ENCODE results near the gene LUZP2. TPM values are rescaled to one million over a fixed set of nuclear protein-coding genes. Genes with fewer than 3 reads are reported as not detected.

The LUZP2 gene
- polyA plus RNA-seq, 1 donor from 2014 or later, result 15.5 TPM

DNA sequence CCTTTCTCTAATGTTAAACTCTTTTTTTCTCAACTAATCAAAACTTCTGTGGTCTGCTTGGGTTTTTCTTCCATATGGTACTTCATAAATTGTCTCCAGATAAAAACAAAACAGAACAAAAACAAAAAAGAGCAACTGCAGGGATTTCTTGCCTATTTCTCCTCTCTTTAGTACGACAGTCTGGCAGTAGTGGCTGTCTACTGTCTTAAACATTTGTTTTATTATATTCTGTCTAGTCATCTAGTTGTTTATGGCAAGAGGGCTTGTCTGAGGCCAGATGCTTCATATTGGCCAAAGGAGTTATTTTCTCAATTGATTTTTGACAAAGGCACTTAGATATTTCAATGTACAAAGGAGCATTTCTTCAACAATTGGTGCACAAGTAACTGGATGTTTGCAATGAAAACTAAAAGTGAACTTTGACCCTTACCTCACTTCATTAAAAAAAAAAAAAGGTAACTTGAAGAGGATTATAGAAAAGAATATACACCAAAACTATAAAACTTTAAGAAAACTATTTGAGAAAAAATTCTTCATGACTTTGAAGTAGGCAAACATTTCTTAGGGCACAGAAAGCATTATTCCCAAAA, 404.2 kb downstream of the LUZP2 start:
- Histone ChIP-seq H3K4me3 (ENCODE audit: low read length) (no peak overlapping the region), H3K9ac (ENCODE audit: low read length) (no peak overlapping the region), H4K20me1 (ENCODE audit: insufficient read depth) (no peaks in the 10 kb centered on the region), H3K9me3 (ENCODE audit: low read length) (no peaks in the 10 kb centered on the region), H3K36me3 (ENCODE audit: insufficient read depth, low read length) (no peaks in the 10 kb centered on the region), H3K79me2 (replicated peaks; ENCODE audit: insufficient read depth, low read length) (no peaks in the 10 kb centered on the region), H2AFZ (ENCODE audit: low read depth, low read length) (no peak overlapping the region), H3K9me2 (ENCODE audit: insufficient read depth, low read length) (no peaks in the 10 kb centered on the region), H3K27ac (ENCODE audit: low read length) (no peak overlapping the region), H3K27me3 (ENCODE audit: insufficient read depth, low read depth, low read length) (no peaks in the 10 kb centered on the region), H3F3A (ENCODE audit: insufficient read depth, low read length, poor library complexity, severe bottlenecking) (no peaks in the 10 kb centered on the region), H3K4me2 (ENCODE audit: low read length) (no peak overlapping the region)
- no peak for TF ChIP-seq TAF1 (IDR thresholded peaks at IDR 0.05; ENCODE audit: low read depth)
- TF ChIP-seq RAD21 (conservative IDR thresholded peaks at IDR 0.05), result no peak
- TF ChIP-seq POLR2AphosphoS5 (IDR thresholded peaks at IDR 0.05), result no peak
- TF ChIP-seq, protein P1, sequence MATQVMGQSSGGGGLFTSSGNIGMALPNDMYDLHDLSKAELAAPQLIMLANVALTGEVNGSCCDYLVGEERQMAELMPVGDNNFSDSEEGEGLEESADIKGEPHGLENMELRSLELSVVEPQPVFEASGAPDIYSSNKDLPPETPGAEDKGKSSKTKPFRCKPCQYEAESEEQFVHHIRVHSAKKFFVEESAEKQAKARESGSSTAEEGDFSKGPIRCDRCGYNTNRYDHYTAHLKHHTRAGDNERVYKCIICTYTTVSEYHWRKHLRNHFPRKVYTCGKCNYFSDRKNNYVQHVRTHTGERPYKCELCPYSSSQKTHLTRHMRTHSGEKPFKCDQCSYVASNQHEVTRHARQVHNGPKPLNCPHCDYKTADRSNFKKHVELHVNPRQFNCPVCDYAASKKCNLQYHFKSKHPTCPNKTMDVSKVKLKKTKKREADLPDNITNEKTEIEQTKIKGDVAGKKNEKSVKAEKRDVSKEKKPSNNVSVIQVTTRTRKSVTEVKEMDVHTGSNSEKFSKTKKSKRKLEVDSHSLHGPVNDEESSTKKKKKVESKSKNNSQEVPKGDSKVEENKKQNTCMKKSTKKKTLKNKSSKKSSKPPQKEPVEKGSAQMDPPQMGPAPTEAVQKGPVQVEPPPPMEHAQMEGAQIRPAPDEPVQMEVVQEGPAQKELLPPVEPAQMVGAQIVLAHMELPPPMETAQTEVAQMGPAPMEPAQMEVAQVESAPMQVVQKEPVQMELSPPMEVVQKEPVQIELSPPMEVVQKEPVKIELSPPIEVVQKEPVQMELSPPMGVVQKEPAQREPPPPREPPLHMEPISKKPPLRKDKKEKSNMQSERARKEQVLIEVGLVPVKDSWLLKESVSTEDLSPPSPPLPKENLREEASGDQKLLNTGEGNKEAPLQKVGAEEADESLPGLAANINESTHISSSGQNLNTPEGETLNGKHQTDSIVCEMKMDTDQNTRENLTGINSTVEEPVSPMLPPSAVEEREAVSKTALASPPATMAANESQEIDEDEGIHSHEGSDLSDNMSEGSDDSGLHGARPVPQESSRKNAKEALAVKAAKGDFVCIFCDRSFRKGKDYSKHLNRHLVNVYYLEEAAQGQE (IDR thresholded peaks at IDR 0.05; ENCODE audit: borderline replicate concordance), result no peak
- TF ChIP-seq, protein P2, sequence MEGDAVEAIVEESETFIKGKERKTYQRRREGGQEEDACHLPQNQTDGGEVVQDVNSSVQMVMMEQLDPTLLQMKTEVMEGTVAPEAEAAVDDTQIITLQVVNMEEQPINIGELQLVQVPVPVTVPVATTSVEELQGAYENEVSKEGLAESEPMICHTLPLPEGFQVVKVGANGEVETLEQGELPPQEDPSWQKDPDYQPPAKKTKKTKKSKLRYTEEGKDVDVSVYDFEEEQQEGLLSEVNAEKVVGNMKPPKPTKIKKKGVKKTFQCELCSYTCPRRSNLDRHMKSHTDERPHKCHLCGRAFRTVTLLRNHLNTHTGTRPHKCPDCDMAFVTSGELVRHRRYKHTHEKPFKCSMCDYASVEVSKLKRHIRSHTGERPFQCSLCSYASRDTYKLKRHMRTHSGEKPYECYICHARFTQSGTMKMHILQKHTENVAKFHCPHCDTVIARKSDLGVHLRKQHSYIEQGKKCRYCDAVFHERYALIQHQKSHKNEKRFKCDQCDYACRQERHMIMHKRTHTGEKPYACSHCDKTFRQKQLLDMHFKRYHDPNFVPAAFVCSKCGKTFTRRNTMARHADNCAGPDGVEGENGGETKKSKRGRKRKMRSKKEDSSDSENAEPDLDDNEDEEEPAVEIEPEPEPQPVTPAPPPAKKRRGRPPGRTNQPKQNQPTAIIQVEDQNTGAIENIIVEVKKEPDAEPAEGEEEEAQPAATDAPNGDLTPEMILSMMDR (IDR thresholded peaks at IDR 0.05; ENCODE audit: poor library complexity, severe bottlenecking), result no peak
- no peak for TF ChIP-seq MXI1 (conservative IDR thresholded peaks at IDR 0.05; ENCODE audit: poor library complexity, severe bottlenecking)
- TF ChIP-seq SMC3 (conservative IDR thresholded peaks at IDR 0.05; ENCODE audit: poor library complexity), result no peak
- TF ChIP-seq EZH2 (IDR thresholded peaks at IDR 0.05; ENCODE audit: borderline replicate concordance, insufficient read depth, low read length, poor library complexity, severe bottlenecking), result no peak
- no peak for TF ChIP-seq EP300 (conservative IDR thresholded peaks at IDR 0.05; ENCODE audit: poor library complexity, severe bottlenecking)

DNA sequence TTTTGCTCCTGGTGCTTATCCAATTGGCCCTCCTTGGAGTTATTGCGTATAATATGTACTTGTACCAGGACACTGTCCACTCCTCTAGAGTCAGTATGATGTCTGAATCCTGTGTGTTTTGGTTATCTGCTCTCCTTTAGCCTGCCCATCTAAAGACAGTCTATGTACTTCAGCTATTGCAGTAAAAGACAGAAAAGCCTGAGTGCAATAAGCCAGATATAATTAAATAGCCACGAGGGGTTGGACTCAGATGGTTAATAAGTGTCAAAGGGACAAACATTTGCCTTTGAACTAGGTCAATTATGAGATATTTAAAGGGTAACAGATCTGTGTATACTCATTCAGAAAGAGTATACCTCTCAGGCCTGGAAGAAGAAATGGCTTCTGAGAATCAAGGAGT, 406.7 kb downstream of the LUZP2 start:
- Histone ChIP-seq H3K79me2 (replicated peaks; ENCODE audit: insufficient read depth, low read length) (no peaks in the 10 kb centered on the region), H3K9me2 (ENCODE audit: insufficient read depth, low read length) (no peaks in the 10 kb centered on the region), H3K4me3 (ENCODE audit: low read length) (no peak overlapping the region), H2AFZ (ENCODE audit: low read depth, low read length) (no peak overlapping the region), H3K4me2 (ENCODE audit: low read length) (no peak overlapping the region), H3K36me3 (ENCODE audit: insufficient read depth, low read length) (no peaks in the 10 kb centered on the region), H3K9me3 (ENCODE audit: low read length) (no peaks in the 10 kb centered on the region), H3K9ac (ENCODE audit: low read length) (no peak overlapping the region), H3K27ac (ENCODE audit: low read length) (no peak overlapping the region), H3F3A (ENCODE audit: insufficient read depth, low read length, poor library complexity, severe bottlenecking) (no peaks in the 10 kb centered on the region), H4K20me1 (ENCODE audit: insufficient read depth) (no peaks in the 10 kb centered on the region), H3K27me3 (ENCODE audit: insufficient read depth, low read depth, low read length) (no peaks in the 10 kb centered on the region)
- TF ChIP-seq SMC3 (conservative IDR thresholded peaks at IDR 0.05; ENCODE audit: poor library complexity) (no peak), POLR2AphosphoS5 (IDR thresholded peaks at IDR 0.05) (no peak), MXI1 (conservative IDR thresholded peaks at IDR 0.05; ENCODE audit: poor library complexity, severe bottlenecking) (no peak)
- TF ChIP-seq, protein P1 (IDR thresholded peaks at IDR 0.05; ENCODE audit: borderline replicate concordance), result no peak
- TF ChIP-seq, protein P2 (IDR thresholded peaks at IDR 0.05; ENCODE audit: poor library complexity, severe bottlenecking), result no peak

All from neural cell (in vitro differentiated cells).